ENCODE results near the gene TMEM175.

Gene TMEM175

GRCh38 chr4:982291-982690, 50.0 kb downstream of the TMEM175 start:
- H3K4ac ChIP-seq (ENCODE audit: low read depth, low read length): no peak overlapping the region
- no peak overlapping the region for H2BK120ac ChIP-seq (ENCODE audit: insufficient read depth, low read length, poor library complexity)
- no peak overlapping the region for H2AK5ac ChIP-seq (ENCODE audit: low read length)
- H3K36me3 ChIP-seq (ENCODE audit: control insufficient read depth in 1 of 2, insufficient read depth in 2 of 2, low read length in 2 of 2): no peaks in the 10 kb centered on the region
- H4K91ac ChIP-seq (ENCODE audit: low read depth, low read length): no peak overlapping the region
- no peak overlapping the region for H4K8ac ChIP-seq (ENCODE audit: low read depth, low read length)
- H3K9me3 ChIP-seq (ENCODE audit: insufficient read depth, low read depth, low read length): peaks cover 2% of the 10 kb centered on the region
- no peak overlapping the region for H2BK5ac ChIP-seq (ENCODE audit: low read depth, low read length, poor library complexity)
- no peak overlapping the region for H3K27ac ChIP-seq (ENCODE audit: low read depth, low read length)
- H4K12ac ChIP-seq (ENCODE audit: low read depth, low read length): no peak overlapping the region
- no peak overlapping the region for H3K14ac ChIP-seq (ENCODE audit: low read length)
- no peak overlapping the region for H3K18ac ChIP-seq (ENCODE audit: low read length)
- H3K9ac ChIP-seq (ENCODE audit: low read length): no peak overlapping the region
- H3K79me2 ChIP-seq (ENCODE audit: control insufficient read depth, insufficient read depth, low read length, poor library complexity): no peaks in the 10 kb centered on the region
- no peak overlapping the region for H2AFZ ChIP-seq (ENCODE audit: insufficient read depth, low read length, poor library complexity)
- no peak overlapping the region for H3K23ac ChIP-seq (ENCODE audit: low read length)
- no peak overlapping the region for H2BK12ac ChIP-seq (ENCODE audit: low read length)
- no CpG with 5 or more reads among the region's 17 CpGs for WGBS (ENCODE audit: extremely low coverage, insufficient coverage, insufficient read length)
- H3K79me1 ChIP-seq (ENCODE audit: low read length): no peaks in the 10 kb centered on the region
- DNase-seq: no peak
- H3K27me3 ChIP-seq (ENCODE audit: insufficient read depth, low read length): no peaks in the 10 kb centered on the region
- peaks cover 7 to 9% of the 10 kb centered on the region in 2 experiments for H3K4me1 ChIP-seq (ENCODE audit: control insufficient read depth in 1 of 2, insufficient read depth in 2 of 2, low read length in 2 of 2)
- H3K4me2 ChIP-seq (ENCODE audit: low read length): no peak overlapping the region
- no peak overlapping the region for H3K4me3 ChIP-seq (ENCODE audit: low read depth, low read length)

- no CpG with 5 or more reads among the region's 15 CpGs for WGBS (ENCODE audit: extremely low coverage, insufficient coverage, insufficient read length)
These were observed 50.6 kb downstream of the TMEM175 start for GRCh38 chr4:982814-983213.

GRCh38 chr4:984336-985054, 52.2 kb downstream of the TMEM175 start:
- Histone ChIP-seq H3K27ac (ENCODE audit: low read depth, low read length) (no peak overlapping the region), H3K9ac (ENCODE audit: low read length) (no peak overlapping the region), H3K4ac (ENCODE audit: low read depth, low read length) (no peak overlapping the region), H3K27me3 (ENCODE audit: insufficient read depth, low read length) (no peaks in the 10 kb centered on the region), H3K4me1 (ENCODE audit: control insufficient read depth in 1 of 2, insufficient read depth in 2 of 2, low read length in 2 of 2) (peaks cover 2 to 6% of the 10 kb centered on the region in 2 experiments), H3K36me3 (ENCODE audit: control insufficient read depth in 1 of 2, insufficient read depth in 2 of 2, low read length in 2 of 2) (no peaks in the 10 kb centered on the region), H3K18ac (ENCODE audit: low read length) (no peak overlapping the region), H3K4me2 (ENCODE audit: low read length) (no peak overlapping the region), H3K23ac (ENCODE audit: low read length) (no peak overlapping the region), H3K79me1 (ENCODE audit: low read length) (no peaks in the 10 kb centered on the region), H3K4me3 (ENCODE audit: low read depth, low read length) (no peak overlapping the region), H2BK120ac (ENCODE audit: insufficient read depth, low read length, poor library complexity) (no peak overlapping the region), H3K14ac (ENCODE audit: low read length) (no peak overlapping the region), H4K12ac (ENCODE audit: low read depth, low read length) (no peak overlapping the region), H2BK5ac (ENCODE audit: low read depth, low read length, poor library complexity) (no peak overlapping the region), H2AK5ac (ENCODE audit: low read length) (no peak overlapping the region), H4K8ac (ENCODE audit: low read depth, low read length) (no peak overlapping the region), H4K91ac (ENCODE audit: low read depth, low read length) (no peak overlapping the region), H2BK12ac (ENCODE audit: low read length) (no peak overlapping the region), H3K9me3 (ENCODE audit: insufficient read depth, low read depth, low read length) (peaks cover 2% of the 10 kb centered on the region), H3K79me2 (ENCODE audit: control insufficient read depth, insufficient read depth, low read length, poor library complexity) (no peaks in the 10 kb centered on the region), H2AFZ (ENCODE audit: insufficient read depth, low read length, poor library complexity) (peak overlapping the region; percentile 52)
- WGBS (ENCODE audit: extremely low coverage, insufficient coverage, insufficient read length): no CpG with 5 or more reads among the region's 15 CpGs
- peak in 1 of 2 donors; percentile 41 for DNase-seq

More at GRCh38 chr4:982814-983213, 50.6 kb downstream of the TMEM175 start:
- Histone ChIP-seq H3K27me3 (ENCODE audit: insufficient read depth, low read length) (no peaks in the 10 kb centered on the region), H4K8ac (ENCODE audit: low read depth, low read length) (no peak overlapping the region), H3K9ac (ENCODE audit: low read length) (no peak overlapping the region), H2BK12ac (ENCODE audit: low read length) (no peak overlapping the region), H4K91ac (ENCODE audit: low read depth, low read length) (no peak overlapping the region), H2AFZ (ENCODE audit: insufficient read depth, low read length, poor library complexity) (no peak overlapping the region), H3K4me2 (ENCODE audit: low read length) (no peak overlapping the region), H4K12ac (ENCODE audit: low read depth, low read length) (no peak overlapping the region), H3K4me3 (ENCODE audit: low read depth, low read length) (no peak overlapping the region), H3K23ac (ENCODE audit: low read length) (no peak overlapping the region), H2BK5ac (ENCODE audit: low read depth, low read length, poor library complexity) (no peak overlapping the region), H3K14ac (ENCODE audit: low read length) (no peak overlapping the region), H3K9me3 (ENCODE audit: insufficient read depth, low read depth, low read length) (peaks cover 2% of the 10 kb centered on the region), H3K18ac (ENCODE audit: low read length) (no peak overlapping the region), H2AK5ac (ENCODE audit: low read length) (no peak overlapping the region), H3K4ac (ENCODE audit: low read depth, low read length) (no peak overlapping the region), H2BK120ac (ENCODE audit: insufficient read depth, low read length, poor library complexity) (no peak overlapping the region), H3K27ac (ENCODE audit: low read depth, low read length) (no peak overlapping the region), H3K79me2 (ENCODE audit: control insufficient read depth, insufficient read depth, low read length, poor library complexity) (no peaks in the 10 kb centered on the region), H3K79me1 (ENCODE audit: low read length) (no peaks in the 10 kb centered on the region), H3K4me1 (ENCODE audit: control insufficient read depth in 1 of 2, insufficient read depth in 2 of 2, low read length in 2 of 2) (peaks cover 7 to 12% of the 10 kb centered on the region in 2 experiments), H3K36me3 (ENCODE audit: control insufficient read depth in 1 of 2, insufficient read depth in 2 of 2, low read length in 2 of 2) (no peaks in the 10 kb centered on the region)
- no peak for DNase-seq

- DNase-seq: peak; percentile 45 to 53
These were observed 53.0 kb downstream of the TMEM175 start for GRCh38 chr4:985123-985830.

More at GRCh38 chr4:985123-985830, 53.0 kb downstream of the TMEM175 start:
- Histone ChIP-seq H3K4me3 (ENCODE audit: low read depth, low read length) (no peak overlapping the region), H3K14ac (ENCODE audit: low read length) (no peak overlapping the region), H2BK120ac (ENCODE audit: insufficient read depth, low read length, poor library complexity) (no peak overlapping the region), H3K9me3 (ENCODE audit: insufficient read depth, low read depth, low read length) (no peaks in the 10 kb centered on the region), H3K27ac (ENCODE audit: low read depth, low read length) (no peak overlapping the region), H3K18ac (ENCODE audit: low read length) (no peak overlapping the region), H4K91ac (ENCODE audit: low read depth, low read length) (no peak overlapping the region), H3K79me2 (ENCODE audit: control insufficient read depth, insufficient read depth, low read length, poor library complexity) (no peaks in the 10 kb centered on the region), H3K4me2 (ENCODE audit: low read length) (peak overlapping the region; percentile 42), H2BK5ac (ENCODE audit: low read depth, low read length, poor library complexity) (no peak overlapping the region), H3K36me3 (ENCODE audit: control insufficient read depth in 1 of 2, insufficient read depth in 2 of 2, low read length in 2 of 2) (no peaks in the 10 kb centered on the region), H4K8ac (ENCODE audit: low read depth, low read length) (no peak overlapping the region), H2AK5ac (ENCODE audit: low read length) (no peak overlapping the region), H2BK12ac (ENCODE audit: low read length) (no peak overlapping the region), H4K12ac (ENCODE audit: low read depth, low read length) (no peak overlapping the region), H3K4me1 (ENCODE audit: control insufficient read depth in 1 of 2, insufficient read depth in 2 of 2, low read length in 2 of 2) (peaks cover 0 to 4% of the 10 kb centered on the region in 2 experiments), H3K27me3 (ENCODE audit: insufficient read depth, low read length) (no peaks in the 10 kb centered on the region), H3K23ac (ENCODE audit: low read length) (no peak overlapping the region), H3K9ac (ENCODE audit: low read length) (no peak overlapping the region), H3K4ac (ENCODE audit: low read depth, low read length) (no peak overlapping the region), H3K79me1 (ENCODE audit: low read length) (no peaks in the 10 kb centered on the region), H2AFZ (ENCODE audit: insufficient read depth, low read length, poor library complexity) (peak overlapping the region; percentile 52)
- no CpG with 5 or more reads among the region's 23 CpGs for WGBS (ENCODE audit: extremely low coverage, insufficient coverage, insufficient read length)
